Astrocyte (in vitro differentiated cells and primary cell): Measurements from ENCODE around the gene DIAPH2. TPM values are rescaled to one million over a fixed set of nuclear protein-coding genes. Genes with fewer than 3 reads are reported as not detected.

Experiments
- DNase-seq: peaks from one replicate; pipeline ENCODE4 v3.0.0-alpha.2; 2010; ENCODE audit warnings: low read depth
- FAIRE-seq: peaks from 2 replicates; lab custom pipeline; 2011; peaks lifted over from hg19 to GRCh38; lab: Jason Lieb, UNC
- H2AFZ ChIP-seq: 2 replicates; pipeline ENCODE4 v1.6.0; 2012; ENCODE audit warnings: low read depth, low read length, inconsistent platforms
- H3K27ac ChIP-seq: 2 replicates; pipeline ENCODE4 v1.5.1; 2011; ENCODE audit warnings: low read depth, low read length, inconsistent platforms
- H3K27me3 ChIP-seq: 2 replicates; pipeline ENCODE4 v1.6.0; 2011; ENCODE audit warnings: low read length, inconsistent platforms; ENCODE audit not compliant: insufficient read depth
- H3K36me3 ChIP-seq: 2 replicates; pipeline ENCODE4 v1.5.1; 2011; ENCODE audit warnings: low read length, inconsistent platforms; ENCODE audit not compliant: insufficient read depth
- H3K4me1 ChIP-seq: 2 replicates; pipeline ENCODE4 v1.5.1; 2011; ENCODE audit warnings: low read length, inconsistent platforms; ENCODE audit not compliant: insufficient read depth
- H3K4me2 ChIP-seq: 2 replicates; pipeline ENCODE4 v1.6.0; 2012; ENCODE audit warnings: low read length, inconsistent platforms
- H3K4me3 ChIP-seq: 2 replicates; pipeline ENCODE4 v1.5.1; 2011; ENCODE audit warnings: low read depth, mild to moderate bottlenecking, low read length, inconsistent platforms; ENCODE audit not compliant: insufficient read depth
- H3K79me2 ChIP-seq: 2 replicates; pipeline ENCODE4 v1.6.0; 2012; ENCODE audit warnings: mild to moderate bottlenecking, low read length, inconsistent platforms; ENCODE audit not compliant: insufficient read depth
- H3K9ac ChIP-seq: 2 replicates; pipeline ENCODE4 v1.6.0; 2012; ENCODE audit warnings: mild to moderate bottlenecking, low read length, inconsistent platforms
- H3K9me3 ChIP-seq: 2 replicates; pipeline ENCODE4 v1.5.1; 2012; ENCODE audit warnings: low read depth, mild to moderate bottlenecking, low read length, inconsistent platforms; ENCODE audit not compliant: insufficient read depth
- H4K20me1 ChIP-seq: 2 replicates; pipeline ENCODE4 v1.6.0; 2012; ENCODE audit warnings: low read length, inconsistent platforms; ENCODE audit not compliant: insufficient read depth
- H3K27ac Mint-ChIP-seq: one replicate; pipeline ENCODE4 v1.8.0; 2021; ENCODE audit warnings: mild to moderate bottlenecking, mixed read lengths; ENCODE audit not compliant: unreplicated experiment
- H3K27me3 Mint-ChIP-seq: one replicate; pipeline ENCODE4 v1.8.0; 2021; ENCODE audit warnings: low read depth, mixed read lengths; ENCODE audit not compliant: unreplicated experiment
- H3K36me3 Mint-ChIP-seq: one replicate; pipeline ENCODE4 v1.8.0; 2021; ENCODE audit warnings: low read depth, mixed read lengths; ENCODE audit not compliant: unreplicated experiment
- H3K4me1 Mint-ChIP-seq: one replicate; pipeline ENCODE4 v1.8.0; 2021; ENCODE audit warnings: low read depth, mixed read lengths; ENCODE audit not compliant: unreplicated experiment
- H3K4me3 Mint-ChIP-seq: one replicate; pipeline ENCODE4 v1.8.0; 2021; ENCODE audit warnings: mild to moderate bottlenecking, moderate library complexity, mixed read lengths; ENCODE audit not compliant: unreplicated experiment
- H3K9me3 Mint-ChIP-seq: one replicate; pipeline ENCODE4 v1.8.0; 2021; ENCODE audit warnings: mild to moderate bottlenecking, mixed read lengths; ENCODE audit not compliant: unreplicated experiment
- EZH2 ChIP-seq: IDR thresholded peaks from 2 replicates; pipeline ENCODE4 v1.6.1; 2012; ENCODE audit warnings: mild to moderate bottlenecking, low read length, inconsistent platforms; ENCODE audit not compliant: insufficient read depth
- total RNA-seq: library from RNA; stranded (reverse); gene quantifications from 2 replicates; pipeline ENCODE4 v1.2.1, GENCODE V29; 2021
- TF ChIP-seq, protein P1 (sequence below): IDR thresholded peaks from 2 replicates; pipeline ENCODE4 v1.5.1; 2011; ENCODE audit warnings: low read depth, mild to moderate bottlenecking, inconsistent platforms, low read length, moderate library complexity; ENCODE audit not compliant: insufficient read depth

The DIAPH2 gene
- total RNA-seq, 1 donor from 2014 or later = 9.8 TPM

DNA sequence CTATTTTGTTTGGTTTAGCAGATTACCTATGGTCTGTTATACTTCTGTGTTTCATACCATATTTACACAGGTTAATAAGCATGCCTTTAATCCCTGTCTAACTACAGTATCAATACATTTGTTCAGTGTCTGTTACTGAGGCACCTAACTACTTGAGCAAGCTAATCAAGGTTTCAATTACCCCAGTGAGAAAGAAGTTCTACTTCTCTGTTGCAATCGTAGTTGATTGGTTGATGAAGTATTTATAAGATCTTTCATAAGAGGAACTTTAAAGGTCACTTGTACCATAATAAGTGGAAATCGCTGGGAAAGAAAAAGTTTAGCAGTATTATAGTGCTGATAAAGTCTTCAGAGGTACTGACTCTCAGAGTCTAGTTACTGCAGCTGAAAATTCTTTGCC is 689.6 kb downstream of the DIAPH2 start:
- Histone ChIP-seq H3K27me3 (no peaks in the 10 kb centered on the region), H4K20me1 (no peaks in the 10 kb centered on the region), H3K9ac (no peak overlapping the region), H3K36me3 (no peaks in the 10 kb centered on the region), H3K79me2 (no peaks in the 10 kb centered on the region), H3K27ac (no peak overlapping the region), H3K4me3 (no peak overlapping the region), H2AFZ (no peak overlapping the region), H3K4me2 (no peak overlapping the region), H3K4me1 (no peaks in the 10 kb centered on the region), H3K9me3 (no peaks in the 10 kb centered on the region)
- Mint-ChIP-seq H3K36me3 (no peaks in the 10 kb centered on the region), H3K4me3 (no peak overlapping the region), H3K4me1 (no peaks in the 10 kb centered on the region), H3K27me3 (no peaks in the 10 kb centered on the region), H3K27ac (no peak overlapping the region), H3K9me3 (no peaks in the 10 kb centered on the region)
- FAIRE-seq (peak; percentile 58), DNase-seq (no peak)
- TF ChIP-seq EZH2 = no peak
- TF ChIP-seq, protein P1, sequence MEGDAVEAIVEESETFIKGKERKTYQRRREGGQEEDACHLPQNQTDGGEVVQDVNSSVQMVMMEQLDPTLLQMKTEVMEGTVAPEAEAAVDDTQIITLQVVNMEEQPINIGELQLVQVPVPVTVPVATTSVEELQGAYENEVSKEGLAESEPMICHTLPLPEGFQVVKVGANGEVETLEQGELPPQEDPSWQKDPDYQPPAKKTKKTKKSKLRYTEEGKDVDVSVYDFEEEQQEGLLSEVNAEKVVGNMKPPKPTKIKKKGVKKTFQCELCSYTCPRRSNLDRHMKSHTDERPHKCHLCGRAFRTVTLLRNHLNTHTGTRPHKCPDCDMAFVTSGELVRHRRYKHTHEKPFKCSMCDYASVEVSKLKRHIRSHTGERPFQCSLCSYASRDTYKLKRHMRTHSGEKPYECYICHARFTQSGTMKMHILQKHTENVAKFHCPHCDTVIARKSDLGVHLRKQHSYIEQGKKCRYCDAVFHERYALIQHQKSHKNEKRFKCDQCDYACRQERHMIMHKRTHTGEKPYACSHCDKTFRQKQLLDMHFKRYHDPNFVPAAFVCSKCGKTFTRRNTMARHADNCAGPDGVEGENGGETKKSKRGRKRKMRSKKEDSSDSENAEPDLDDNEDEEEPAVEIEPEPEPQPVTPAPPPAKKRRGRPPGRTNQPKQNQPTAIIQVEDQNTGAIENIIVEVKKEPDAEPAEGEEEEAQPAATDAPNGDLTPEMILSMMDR = no peak

DNA sequence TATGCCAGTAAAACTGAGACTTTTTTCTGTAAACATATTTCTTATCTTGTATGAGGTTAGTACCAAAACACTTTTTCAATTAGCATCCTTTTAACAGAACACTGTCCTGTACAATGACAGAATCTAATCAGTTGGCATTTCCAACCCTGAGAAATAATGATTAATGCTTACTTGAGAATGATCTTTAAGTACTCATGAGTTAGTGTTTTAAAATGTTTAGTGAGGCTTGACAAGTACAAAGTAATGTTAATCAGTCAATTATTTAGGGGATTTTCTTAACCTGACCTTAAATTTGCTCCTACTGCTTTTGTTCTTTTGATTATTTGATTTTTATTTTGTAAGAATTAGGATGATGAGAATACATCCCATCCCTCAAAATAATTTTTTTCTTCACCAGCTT is 695.6 kb downstream of the DIAPH2 start:
- H3K9me3 Mint-ChIP-seq = no peaks in the 10 kb centered on the region
- Histone ChIP-seq H3K4me1 (no peaks in the 10 kb centered on the region), H3K9me3 (no peaks in the 10 kb centered on the region), H3K79me2 (no peaks in the 10 kb centered on the region), H4K20me1 (no peaks in the 10 kb centered on the region), H3K4me2 (no peak overlapping the region), H3K9ac (no peak overlapping the region), H3K27me3 (no peaks in the 10 kb centered on the region), H2AFZ (no peak overlapping the region), H3K4me3 (no peak overlapping the region), H3K27ac (no peak overlapping the region), H3K36me3 (no peaks in the 10 kb centered on the region)
- no peak overlapping the region for H3K27ac Mint-ChIP-seq
- no peaks in the 10 kb centered on the region for H3K27me3 Mint-ChIP-seq
- FAIRE-seq (no peak), DNase-seq (no peak)
- no peaks in the 10 kb centered on the region for H3K36me3 Mint-ChIP-seq
- no peaks in the 10 kb centered on the region for H3K4me1 Mint-ChIP-seq
- no peak overlapping the region for H3K4me3 Mint-ChIP-seq
- TF ChIP-seq EZH2 = no peak
- TF ChIP-seq, protein P1 = no peak

DNA sequence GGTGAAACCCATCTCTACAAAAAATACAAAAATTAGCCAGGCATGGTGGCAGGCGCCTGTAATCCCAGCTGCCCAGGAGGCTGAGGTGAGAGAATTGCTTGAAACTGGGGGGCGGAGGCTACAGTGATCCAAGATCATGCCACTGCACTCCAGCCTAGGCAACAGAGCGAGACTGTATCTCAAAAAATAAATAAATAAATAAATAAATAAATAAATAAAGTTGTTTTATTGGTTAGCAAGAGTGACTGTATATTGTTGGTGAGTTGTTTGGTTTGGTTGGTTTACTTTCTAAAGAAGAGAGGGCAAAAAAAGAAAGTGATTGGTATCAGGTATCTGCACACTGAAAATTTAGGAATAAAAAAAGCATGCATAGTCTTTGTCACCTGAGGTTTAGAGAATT is 700.0 kb downstream of the DIAPH2 start:
- H3K4me1 ChIP-seq = no peaks in the 10 kb centered on the region
- no peak overlapping the region for H3K4me3 ChIP-seq
- Mint-ChIP-seq H3K27ac (no peak overlapping the region), H3K4me1 (peaks cover 7% of the 10 kb centered on the region), H3K27me3 (no peaks in the 10 kb centered on the region), H3K36me3 (no peaks in the 10 kb centered on the region), H3K9me3 (no peaks in the 10 kb centered on the region), H3K4me3 (no peak overlapping the region)
- H3K9ac ChIP-seq = no peak overlapping the region
- H3K9me3 ChIP-seq = no peaks in the 10 kb centered on the region
- H3K36me3 ChIP-seq = no peaks in the 10 kb centered on the region
- no peak overlapping the region for H3K4me2 ChIP-seq
- H2AFZ ChIP-seq = no peak overlapping the region
- FAIRE-seq = peak; percentile 49
- H3K27ac ChIP-seq = no peak overlapping the region
- H3K79me2 ChIP-seq = no peaks in the 10 kb centered on the region
- DNase-seq = no peak
- H3K27me3 ChIP-seq = no peaks in the 10 kb centered on the region
- no peak for TF ChIP-seq EZH2
- TF ChIP-seq, protein P1 = no peak
- H4K20me1 ChIP-seq = no peaks in the 10 kb centered on the region
